ENCODE data around the gene TULP4.

DNA sequence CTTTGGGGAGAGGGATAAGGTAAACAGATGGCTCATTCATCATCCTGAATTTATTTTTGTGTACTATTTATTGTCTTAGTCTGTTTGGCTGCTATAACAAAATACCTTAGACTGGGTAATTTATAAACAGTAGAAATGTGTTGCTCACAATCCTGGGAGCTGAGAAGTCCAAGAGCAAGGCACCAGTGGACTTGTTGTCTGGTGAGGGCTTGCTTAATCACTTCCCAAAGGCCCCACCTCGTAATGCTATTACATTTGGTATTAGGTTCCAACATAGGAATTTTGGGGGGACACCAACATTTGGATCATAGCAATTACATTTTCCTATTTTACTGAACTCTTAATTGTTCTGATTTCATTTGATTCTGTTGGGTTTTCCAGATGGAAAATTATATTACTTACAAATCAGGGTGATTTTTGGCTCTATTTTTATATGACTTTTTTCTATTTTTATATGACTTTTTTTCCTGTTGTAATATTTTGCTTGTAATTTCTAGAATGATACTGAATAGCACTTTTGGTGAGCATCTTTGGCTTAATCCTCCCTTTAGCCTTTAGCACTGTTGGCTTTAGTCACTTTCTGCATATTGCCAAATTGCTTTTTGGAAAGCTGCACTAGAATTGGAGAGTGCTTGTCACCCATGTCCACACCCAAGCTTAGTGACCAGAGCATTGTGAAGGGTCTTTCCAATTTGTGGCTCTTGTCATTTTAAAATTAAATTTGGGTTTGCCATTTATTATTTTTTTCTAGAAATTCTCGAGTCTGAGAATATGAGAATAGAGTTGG, 43.7 kb upstream of the TULP4 start:
- TF ChIP-seq, protein P1, sequence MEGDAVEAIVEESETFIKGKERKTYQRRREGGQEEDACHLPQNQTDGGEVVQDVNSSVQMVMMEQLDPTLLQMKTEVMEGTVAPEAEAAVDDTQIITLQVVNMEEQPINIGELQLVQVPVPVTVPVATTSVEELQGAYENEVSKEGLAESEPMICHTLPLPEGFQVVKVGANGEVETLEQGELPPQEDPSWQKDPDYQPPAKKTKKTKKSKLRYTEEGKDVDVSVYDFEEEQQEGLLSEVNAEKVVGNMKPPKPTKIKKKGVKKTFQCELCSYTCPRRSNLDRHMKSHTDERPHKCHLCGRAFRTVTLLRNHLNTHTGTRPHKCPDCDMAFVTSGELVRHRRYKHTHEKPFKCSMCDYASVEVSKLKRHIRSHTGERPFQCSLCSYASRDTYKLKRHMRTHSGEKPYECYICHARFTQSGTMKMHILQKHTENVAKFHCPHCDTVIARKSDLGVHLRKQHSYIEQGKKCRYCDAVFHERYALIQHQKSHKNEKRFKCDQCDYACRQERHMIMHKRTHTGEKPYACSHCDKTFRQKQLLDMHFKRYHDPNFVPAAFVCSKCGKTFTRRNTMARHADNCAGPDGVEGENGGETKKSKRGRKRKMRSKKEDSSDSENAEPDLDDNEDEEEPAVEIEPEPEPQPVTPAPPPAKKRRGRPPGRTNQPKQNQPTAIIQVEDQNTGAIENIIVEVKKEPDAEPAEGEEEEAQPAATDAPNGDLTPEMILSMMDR (conservative IDR thresholded peaks at IDR 0.05; ENCODE audit: low read depth, low read length) = no peak
- TF ChIP-seq EZH2phosphoT487 (IDR thresholded peaks at IDR 0.05; ENCODE audit: borderline replicate concordance, low read length) = no peak

All from PC-3 (cell line).